Measurements from ENCODE around the gene PRR23B.
"Not testable (repeated sequence)": the region's sequence is repeated elsewhere in the genome, so short reads cannot be mapped to it uniquely, and the experiment has no call there.

The PRR23B gene

GRCh38 chr3:139020868-139021234, at the start of gene PRR23B:
Gene PRR23B, minus strand, starts transcription at chr3:139020926. Its CDS starts 265 bp downstream, at chr3:139020661.
- DNase-seq: peak; percentile 20

GRCh38 chr3:139062918-139063317, 42.2 kb upstream of the PRR23B start:
- DNase-seq: peak; percentile 35

- DNase-seq: peak; percentile 83
These were observed 32.3 kb upstream of the PRR23B start for GRCh38 chr3:139052802-139053600.

GRCh38 chr3:139044366-139045210, 23.9 kb upstream of the PRR23B start, which contains the start of gene PRR23C:
Gene PRR23C, minus strand, starts transcription at chr3:139044892. Its CDS starts 272 bp downstream, at chr3:139044620.
- no peak for DNase-seq

- no peak for DNase-seq
These were observed 23.0 kb upstream of the PRR23B start for GRCh38 chr3:139043554-139044365.

GRCh38 chr3:139037478-139037877, 16.8 kb upstream of the PRR23B start:
- no peak for DNase-seq

- DNase-seq: peak; percentile 2
These were observed 11.7 kb upstream of the PRR23B start for GRCh38 chr3:139032326-139033002.

- not testable (repeated sequence) for DNase-seq
These were observed 9.8 kb upstream of the PRR23B start for GRCh38 chr3:139030576-139030975.

GRCh38 chr3:139024968-139025367, 4.2 kb upstream of the PRR23B start:
- no peak for DNase-seq

- no peak for DNase-seq
These were observed 474 bp downstream of the PRR23B start for GRCh38 chr3:139020036-139020867.

GRCh38 chr3:139016430-139017048, 4.2 kb downstream of the PRR23B start:
- peak; percentile 39 for DNase-seq

GRCh38 chr3:139006051-139006716, 14.5 kb downstream of the PRR23B start, which contains the start of gene PRR23A:
Gene PRR23A, minus strand, starts transcription at chr3:139006268. Its CDS starts 0 bp downstream, at chr3:139006268.
- no peak for DNase-seq

GRCh38 chr3:139005356-139005993, 15.3 kb downstream of the PRR23B start:
- no peak for DNase-seq

GRCh38 chr3:138995706-138996105, 25.0 kb downstream of the PRR23B start:
- DNase-seq: no peak

- DNase-seq: no peak
These were observed 33.5 kb downstream of the PRR23B start for GRCh38 chr3:138987181-138987580.

GRCh38 chr3:138985932-138986331, 34.8 kb downstream of the PRR23B start:
- no peak for DNase-seq

- no peak for DNase-seq
These were observed 35.9 kb downstream of the PRR23B start for GRCh38 chr3:138984816-138985215.

- no peak for DNase-seq
These were observed 44.7 kb downstream of the PRR23B start for GRCh38 chr3:138976047-138976446.

GRCh38 chr3:138975351-138975750, 45.4 kb downstream of the PRR23B start:
- no peak for DNase-seq

- no peak for DNase-seq
These were observed 46.3 kb downstream of the PRR23B start for GRCh38 chr3:138974462-138974861.
